Trophoblast cell (in vitro differentiated cells and primary cell): ENCODE results near the gene ZIC3. TPM values are rescaled to one million over a fixed set of nuclear protein-coding genes. Genes with fewer than 3 reads are reported as not detected.

ENCODE experiments used
- DNase-seq, 2 donors: peaks; one replicate each; pipeline ENCODE4 v3.0.0-alpha.2; 2016
- H2AFZ ChIP-seq: 2 replicates; pipeline ENCODE4 v1.6.1; 2013; ENCODE audit warnings: low read length, moderate library complexity, mild to moderate bottlenecking; ENCODE audit not compliant: insufficient read depth, poor library complexity
- H2AK5ac ChIP-seq: 2 replicates; pipeline ENCODE4 v1.6.1; 2013; ENCODE audit warnings: mild to moderate bottlenecking, low read length
- H2BK120ac ChIP-seq: 2 replicates; pipeline ENCODE4 v1.6.1; 2013; ENCODE audit warnings: low read length, mild to moderate bottlenecking, moderate library complexity; ENCODE audit not compliant: insufficient read depth, poor library complexity
- H2BK12ac ChIP-seq: 2 replicates; pipeline ENCODE4 v1.6.1; 2013; ENCODE audit warnings: mild to moderate bottlenecking, low read length, moderate library complexity
- H2BK5ac ChIP-seq: 2 replicates; pipeline ENCODE4 v1.6.1; 2013; ENCODE audit warnings: low read length, low read depth, moderate library complexity, mild to moderate bottlenecking; ENCODE audit not compliant: poor library complexity
- H3K14ac ChIP-seq: 2 replicates; pipeline ENCODE4 v1.6.1; 2013; ENCODE audit warnings: mild to moderate bottlenecking, low read length
- H3K18ac ChIP-seq: 2 replicates; pipeline ENCODE4 v1.6.1; 2013; ENCODE audit warnings: mild to moderate bottlenecking, low read length
- H3K23ac ChIP-seq: 2 replicates; pipeline ENCODE4 v1.6.1; 2013; ENCODE audit warnings: low read length
- H3K27ac ChIP-seq: 2 replicates; pipeline ENCODE4 v1.5.1; 2013; ENCODE audit warnings: low read depth, mild to moderate bottlenecking, inconsistent platforms, low read length, moderate library complexity
- H3K27me3 ChIP-seq: 2 replicates; pipeline ENCODE4 v1.6.1; 2013; ENCODE audit warnings: inconsistent platforms, mild to moderate bottlenecking, low read length, moderate library complexity; ENCODE audit not compliant: insufficient read depth
- H3K36me3 ChIP-seq, 2 experiments: 1 replicate in 1 of 2; 2 replicates in 1 of 2; pipeline ENCODE4 v1.6.1; 2013; ENCODE audit warnings: low read length in 2 of 2, mild to moderate bottlenecking in 2 of 2, moderate library complexity in 1 of 2; ENCODE audit not compliant: insufficient read depth in 2 of 2, control insufficient read depth in 1 of 2
- H3K4ac ChIP-seq: 2 replicates; pipeline ENCODE4 v1.6.1; 2013; ENCODE audit warnings: low read depth, mild to moderate bottlenecking, low read length, moderate library complexity
- H3K4me1 ChIP-seq, 2 experiments: 1 replicate in 1 of 2; 2 replicates in 1 of 2; pipeline ENCODE4 v1.6.1; 2013; ENCODE audit warnings: low read length in 2 of 2, mild to moderate bottlenecking in 2 of 2, moderate library complexity in 1 of 2; ENCODE audit not compliant: insufficient read depth in 2 of 2, control insufficient read depth in 1 of 2
- H3K4me2 ChIP-seq: 2 replicates; pipeline ENCODE4 v1.6.1; 2013; ENCODE audit warnings: inconsistent platforms, mild to moderate bottlenecking, low read length, moderate library complexity
- H3K4me3 ChIP-seq: 2 replicates; pipeline ENCODE4 v1.5.1; 2013; ENCODE audit warnings: mild to moderate bottlenecking, low read depth, low read length, inconsistent platforms
- H3K79me1 ChIP-seq: one replicate; pipeline ENCODE4 v1.6.1; 2013; ENCODE audit warnings: low read length
- H3K79me2 ChIP-seq: 2 replicates; pipeline ENCODE4 v1.6.1; 2013; ENCODE audit warnings: low read length, mild to moderate bottlenecking; ENCODE audit not compliant: control insufficient read depth, insufficient read depth, poor library complexity
- H3K9ac ChIP-seq: 2 replicates; pipeline ENCODE4 v1.6.1; 2013; ENCODE audit warnings: mild to moderate bottlenecking, low read length
- H3K9me3 ChIP-seq: 2 replicates; pipeline ENCODE4 v1.6.1; 2013; ENCODE audit warnings: low read depth, mild to moderate bottlenecking, control low read depth, inconsistent platforms, low read length; ENCODE audit not compliant: insufficient read depth
- H4K12ac ChIP-seq: 2 replicates; pipeline ENCODE4 v1.6.1; 2013; ENCODE audit warnings: low read depth, mild to moderate bottlenecking, low read length, moderate library complexity
- H4K8ac ChIP-seq: 2 replicates; pipeline ENCODE4 v1.6.1; 2013; ENCODE audit warnings: low read depth, mild to moderate bottlenecking, low read length, moderate library complexity
- H4K91ac ChIP-seq: one replicate; pipeline ENCODE4 v1.6.1; 2013; ENCODE audit warnings: low read depth, mild to moderate bottlenecking, low read length, moderate library complexity
- WGBS: extraction: QIAGEN DNeasy Blood & Tissue Kit; methylation state at CpG from one replicate; pipeline ENCODE4 v1.1.7; 2013; ENCODE audit warnings: missing lambda C conversion rate; ENCODE audit not compliant: insufficient read length, insufficient coverage; ENCODE audit errors: extremely low coverage; 5-methylcytosine and 5-hydroxymethylcytosine counted together
- polyA plus RNA-seq: library from polyadenylated mRNA; stranded (reverse); fragments of 200-250 nt; gene quantifications from 2 replicates; pipeline ENCODE4 v1.2.3, GENCODE V29; 2013

Gene ZIC3
- polyA plus RNA-seq, result 0.03 and 0.07 TPM in 2 replicates

DNA sequence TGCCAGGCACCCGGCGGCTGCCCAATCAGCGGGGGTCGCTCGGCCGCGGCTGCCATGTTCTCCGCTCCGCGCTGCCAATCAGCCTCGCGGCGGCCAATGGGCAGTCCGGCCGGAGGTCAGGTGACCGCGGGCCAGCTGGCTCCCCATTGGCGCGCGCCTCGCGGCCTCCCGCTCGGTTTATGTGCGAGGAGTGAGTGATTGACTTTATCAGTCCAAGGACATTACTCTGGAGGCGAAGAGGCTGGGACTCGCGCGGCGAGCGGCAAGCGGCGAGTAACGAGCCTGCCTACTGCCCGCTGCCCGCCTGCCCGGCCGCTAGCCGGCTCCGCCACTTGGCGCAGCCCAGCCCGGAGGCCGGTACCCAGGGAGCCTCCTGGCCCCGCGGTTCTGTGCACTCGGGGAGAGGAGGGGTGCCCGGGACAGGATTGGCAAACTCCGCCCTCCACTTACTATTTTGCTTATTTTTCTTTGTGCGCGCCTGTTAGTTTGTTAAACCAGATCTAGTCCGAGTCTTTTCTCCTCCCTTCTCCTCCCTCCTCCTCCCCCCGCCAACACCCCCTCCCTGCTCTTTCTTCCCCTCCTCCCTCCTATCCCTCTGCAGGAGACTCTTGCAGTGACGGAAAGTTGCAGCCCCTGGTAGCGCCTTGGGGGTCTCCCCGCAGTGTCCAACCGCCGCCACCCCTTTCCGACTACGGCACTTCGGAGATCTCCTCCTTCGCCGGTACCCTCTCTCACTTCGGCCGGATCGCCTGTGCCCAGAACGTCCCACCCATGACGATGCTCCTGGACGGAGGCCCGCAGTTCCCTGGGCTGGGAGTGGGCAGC lies at the start of gene ZIC3:
ZIC3 (plus strand) TSS at position 207 of the 825 bp plus-strand sequence; CDS start at position 772, 565 bp downstream.
- Histone ChIP-seq H3K27ac (no peak within 1 kb of the TSS), H4K12ac (peak within 1 kb of the TSS; percentile 24), H3K14ac (no peak within 1 kb of the TSS), H3K18ac (no peak within 1 kb of the TSS), H4K91ac (no peak within 1 kb of the TSS), H3K23ac (no peak within 1 kb of the TSS), H3K4me2 (peak within 1 kb of the TSS; percentile 99), H4K8ac (no peak within 1 kb of the TSS), H3K27me3 (peaks cover 40% of the 10 kb centered on the region), H3K4me1 (peaks cover 0 to 10% of the 10 kb centered on the region in 2 experiments), H3K9ac (no peak within 1 kb of the TSS), H2BK12ac (no peak within 1 kb of the TSS), H3K79me2 (no peaks in the 10 kb centered on the region), H2BK120ac (no peak within 1 kb of the TSS), H3K4ac (no peak within 1 kb of the TSS), H3K79me1 (no peaks in the 10 kb centered on the region), H3K9me3 (peaks cover 3% of the 10 kb centered on the region), H3K36me3 (no peaks in the 10 kb centered on the region), H2AFZ (peak within 1 kb of the TSS; percentile 84), H2BK5ac (no peak within 1 kb of the TSS), H3K4me3 (peak within 1 kb of the TSS; percentile 71), H2AK5ac (no peak within 1 kb of the TSS)
- no peak for DNase-seq
- no CpG with 5 or more reads among the region's 69 CpGs for WGBS

DNA sequence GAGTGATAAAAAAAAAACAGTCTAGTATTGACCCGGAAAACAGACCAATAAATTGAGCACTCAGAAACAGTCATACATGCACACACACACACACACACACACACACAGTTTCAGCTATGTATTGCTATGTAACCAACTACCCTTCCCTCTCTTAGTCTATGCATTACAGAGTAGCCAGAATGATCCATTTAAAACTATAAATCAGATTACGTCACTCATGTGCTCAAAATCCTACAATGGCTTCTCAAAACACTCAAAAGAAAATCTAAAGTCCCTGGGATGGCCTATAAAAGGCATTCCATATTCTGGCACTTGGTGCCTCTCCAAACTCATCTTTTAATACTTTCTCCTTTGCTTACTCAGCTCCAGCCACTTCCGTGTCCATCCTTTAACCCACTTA lies 46.5 kb upstream of the ZIC3 start:
- H3K27ac ChIP-seq, result no peak overlapping the region
- no peak overlapping the region for H2AFZ ChIP-seq
- no peak overlapping the region for H3K4ac ChIP-seq
- no peak overlapping the region for H3K4me3 ChIP-seq
- no peak overlapping the region for H2BK5ac ChIP-seq
- no peak overlapping the region for H2BK120ac ChIP-seq
- H3K9me3 ChIP-seq, result no peaks in the 10 kb centered on the region
- H3K4me2 ChIP-seq, result no peak overlapping the region
- WGBS, result no CpG with 5 or more reads among the region's 3 CpGs
- DNase-seq, result no peak
- no peak overlapping the region for H3K18ac ChIP-seq
- no peak overlapping the region for H2AK5ac ChIP-seq
- H3K79me1 ChIP-seq, result no peaks in the 10 kb centered on the region
- H4K91ac ChIP-seq, result no peak overlapping the region
- H3K9ac ChIP-seq, result no peak overlapping the region
- H4K8ac ChIP-seq, result no peak overlapping the region
- H3K27me3 ChIP-seq, result no peaks in the 10 kb centered on the region
- H3K79me2 ChIP-seq, result no peaks in the 10 kb centered on the region
- no peaks in the 10 kb centered on the region for H3K4me1 ChIP-seq
- H3K36me3 ChIP-seq, result no peaks in the 10 kb centered on the region
- no peak overlapping the region for H4K12ac ChIP-seq
- H3K14ac ChIP-seq, result no peak overlapping the region
- no peak overlapping the region for H2BK12ac ChIP-seq
- no peak overlapping the region for H3K23ac ChIP-seq

DNA sequence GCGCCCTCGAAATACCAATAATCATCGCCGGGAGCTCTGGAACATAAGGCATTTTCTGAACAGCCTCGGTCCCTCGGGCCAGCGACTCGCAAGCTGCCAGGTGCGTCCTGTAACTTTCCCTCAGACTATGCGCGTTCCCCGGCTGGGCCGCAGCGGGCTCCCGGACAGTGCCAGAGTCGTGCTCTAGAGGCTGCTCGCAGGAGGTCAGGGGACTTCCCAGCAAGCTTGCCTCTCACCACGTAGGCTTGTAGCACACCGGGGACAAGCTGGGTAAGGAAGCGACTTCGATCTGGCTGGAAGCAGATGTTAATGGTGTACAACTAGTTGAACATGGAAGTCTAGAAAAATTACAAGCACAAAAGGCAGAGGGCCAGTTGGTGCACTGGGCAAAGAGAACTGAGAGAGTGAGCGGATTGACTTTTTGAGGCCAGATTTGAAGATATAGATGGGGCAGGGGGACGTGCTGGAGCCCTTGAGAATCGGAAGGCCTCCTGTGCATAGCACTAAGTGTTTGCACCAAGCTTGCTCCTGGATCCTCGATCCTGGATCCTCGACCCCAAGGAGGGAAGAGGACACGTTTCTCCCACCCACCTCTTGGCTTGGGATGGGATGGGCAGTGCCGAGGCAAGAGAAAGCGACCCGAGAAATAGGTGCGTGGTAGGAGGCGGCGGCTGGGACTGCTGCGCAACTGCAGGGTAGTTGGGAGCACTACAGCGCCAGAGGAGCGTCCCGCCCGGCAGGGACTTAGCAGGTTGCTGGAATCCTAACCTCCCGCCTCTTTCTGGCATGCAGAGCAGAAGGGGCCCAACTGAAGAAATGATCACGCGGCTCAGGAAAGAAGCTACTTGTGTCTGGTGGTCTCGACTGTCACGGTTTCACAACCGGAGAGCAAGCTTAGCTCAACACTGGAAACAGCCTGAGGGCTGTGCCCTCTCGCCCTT lies 19.9 kb upstream of the ZIC3 start:
- Histone ChIP-seq H2AFZ (no peak overlapping the region), H3K27me3 (peaks cover 55% of the 10 kb centered on the region), H3K36me3 (no peaks in the 10 kb centered on the region), H2BK5ac (no peak overlapping the region), H4K12ac (no peak overlapping the region), H3K9me3 (no peaks in the 10 kb centered on the region), H3K23ac (no peak overlapping the region), H4K91ac (no peak overlapping the region), H3K4me1 (peaks cover 0 to 3% of the 10 kb centered on the region in 2 experiments), H3K27ac (no peak overlapping the region), H3K4me2 (no peak overlapping the region), H3K79me2 (no peaks in the 10 kb centered on the region), H3K9ac (no peak overlapping the region), H2BK12ac (no peak overlapping the region), H3K79me1 (no peaks in the 10 kb centered on the region), H2BK120ac (no peak overlapping the region), H3K4ac (no peak overlapping the region), H3K4me3 (no peak overlapping the region), H3K14ac (no peak overlapping the region), H3K18ac (no peak overlapping the region), H2AK5ac (no peak overlapping the region), H4K8ac (no peak overlapping the region)
- no peak for DNase-seq
- no CpG with 5 or more reads among the region's 45 CpGs for WGBS

DNA sequence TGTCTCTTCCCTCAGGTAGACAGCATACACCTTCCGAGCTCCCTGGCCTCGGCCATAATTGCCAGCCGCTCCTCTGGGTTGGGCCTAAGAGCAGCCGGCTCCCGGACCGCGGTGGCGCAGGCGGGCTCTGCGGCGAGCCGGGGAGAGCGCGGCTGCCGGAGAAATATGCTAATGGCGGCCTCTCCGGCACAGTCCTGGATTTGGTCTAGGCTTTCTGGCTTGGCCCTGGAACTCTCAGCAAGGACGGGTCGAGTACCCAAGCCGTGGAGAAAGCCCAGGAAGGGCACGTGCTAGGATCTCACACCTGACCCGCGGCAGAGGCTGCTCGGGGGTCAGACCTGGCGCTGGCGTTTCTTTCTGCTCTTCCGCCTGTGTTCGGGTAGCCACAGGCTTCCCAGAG lies 18.6 kb upstream of the ZIC3 start:
- no peak overlapping the region for H4K12ac ChIP-seq
- H3K14ac ChIP-seq, result no peak overlapping the region
- H3K27ac ChIP-seq, result no peak overlapping the region
- no peaks in the 10 kb centered on the region for H3K79me2 ChIP-seq
- no peak overlapping the region for H2BK120ac ChIP-seq
- no peaks in the 10 kb centered on the region for H3K36me3 ChIP-seq
- peaks cover 0 to 3% of the 10 kb centered on the region in 2 experiments for H3K4me1 ChIP-seq
- no peak overlapping the region for H3K4ac ChIP-seq
- H3K4me2 ChIP-seq, result peak overlapping the region; percentile 23
- H3K4me3 ChIP-seq, result no peak overlapping the region
- no peak overlapping the region for H3K23ac ChIP-seq
- no peak overlapping the region for H3K9ac ChIP-seq
- no peak for DNase-seq
- H3K18ac ChIP-seq, result no peak overlapping the region
- WGBS, result no CpG with 5 or more reads among the region's 28 CpGs
- H2BK12ac ChIP-seq, result no peak overlapping the region
- H2BK5ac ChIP-seq, result no peak overlapping the region
- H2AFZ ChIP-seq, result no peak overlapping the region
- H4K91ac ChIP-seq, result no peak overlapping the region
- peaks cover 59% of the 10 kb centered on the region for H3K27me3 ChIP-seq
- H4K8ac ChIP-seq, result no peak overlapping the region
- H3K9me3 ChIP-seq, result no peaks in the 10 kb centered on the region
- H2AK5ac ChIP-seq, result no peak overlapping the region
- no peaks in the 10 kb centered on the region for H3K79me1 ChIP-seq
